Activated T-helper 1 cell treated with anti-CD3 and anti-CD28 coated beads, Interleukin-2, amount 50 U/mL, for 16 hours (primary cell): ENCODE data around the gene HMGB3.
"Not testable (repeated sequence)": the region's sequence is repeated elsewhere in the genome, so short reads cannot be mapped to it uniquely, and the experiment has no call there.

Experiments used
- DNase-seq, 2 donors: peaks; one replicate each; pipeline ENCODE4 v3.0.0-alpha.2; 2020; ENCODE audit warnings: low read depth in 1 of 2, low spot score in 1 of 2

The HMGB3 gene

DNA sequence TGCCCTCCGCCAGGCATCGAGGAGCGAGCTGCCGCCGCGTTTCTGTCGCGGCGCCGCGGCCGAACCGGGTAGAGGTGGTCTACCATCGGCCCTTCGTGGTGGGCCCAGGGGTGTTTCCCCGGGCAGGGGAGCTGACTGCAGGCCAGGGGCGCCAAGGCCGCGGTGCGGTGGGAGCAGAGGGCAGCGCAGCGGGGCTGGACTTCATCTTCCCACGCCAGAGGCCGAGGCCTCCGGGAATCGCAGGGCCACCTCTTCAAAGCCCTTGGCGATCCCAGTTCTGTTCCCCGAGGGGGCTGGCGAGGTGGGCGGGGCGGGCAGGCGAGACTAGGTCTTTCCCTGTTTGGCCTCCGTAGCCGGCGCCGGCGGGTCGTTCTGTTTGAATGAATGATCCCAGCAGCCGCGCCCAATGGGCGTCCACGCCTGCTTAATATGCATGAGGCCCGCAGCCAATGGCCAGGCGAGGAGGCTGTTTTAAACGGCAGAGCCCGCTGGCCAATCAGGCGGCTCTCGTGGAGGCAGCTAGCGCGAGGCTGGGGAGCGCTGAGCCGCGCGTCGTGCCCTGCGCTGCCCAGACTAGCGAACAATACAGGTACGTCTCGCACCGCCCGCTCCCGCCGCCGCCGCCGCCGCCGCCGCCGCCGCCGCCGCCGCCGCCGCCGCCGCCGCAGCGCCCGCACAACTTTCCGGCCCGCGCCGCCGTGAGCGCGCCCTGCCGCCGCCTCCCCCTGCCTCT lies at the start of gene HMGB3:
Gene HMGB3, plus strand, starts transcription at position 548 of the 733 bp plus-strand sequence. CDS start 2,265 bp downstream, outside the sequence.
- peak; percentile 40 to 68 for DNase-seq

DNA sequence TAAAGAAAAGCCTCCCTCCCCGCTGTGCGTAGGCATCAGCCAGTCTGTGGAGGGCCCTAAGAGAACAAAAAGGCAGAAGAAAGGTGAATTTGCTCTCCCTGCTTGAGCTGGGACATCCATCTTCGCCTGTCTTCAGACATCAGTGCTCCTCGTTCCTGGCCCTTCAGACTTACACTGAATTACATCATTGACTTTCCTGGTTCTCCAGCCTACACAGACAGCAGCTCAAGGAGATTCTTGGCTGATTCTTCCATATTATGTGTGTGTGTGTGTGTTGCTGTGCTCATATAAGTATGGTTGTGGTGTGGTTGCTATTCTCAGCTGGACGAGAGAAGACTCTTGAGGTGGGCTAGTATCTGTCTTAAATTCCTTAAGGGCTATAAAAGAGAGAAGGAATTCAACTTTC lies 49.2 kb upstream of the HMGB3 start:
- no peak for DNase-seq

DNA sequence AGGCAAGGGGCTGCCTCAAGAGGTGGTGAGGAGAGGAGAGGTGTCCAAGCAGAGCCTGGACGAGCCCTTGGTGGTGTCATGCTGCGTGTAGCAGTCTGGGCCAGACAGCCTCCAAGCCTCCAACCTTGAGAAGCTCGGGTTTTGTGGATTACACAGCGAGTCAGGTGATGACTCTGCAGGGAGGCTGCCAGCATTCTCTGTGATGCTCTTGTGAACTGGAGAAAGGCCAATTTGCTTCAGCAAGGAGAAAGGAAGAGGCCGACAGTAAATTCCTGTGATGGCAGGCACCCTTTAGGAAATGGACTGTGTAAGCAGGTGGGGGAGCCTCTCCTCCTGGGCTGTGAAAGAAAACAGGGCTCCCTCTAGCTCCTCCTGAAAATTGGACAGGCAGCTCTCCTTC lies 48.7 kb upstream of the HMGB3 start:
- no peak for DNase-seq

DNA sequence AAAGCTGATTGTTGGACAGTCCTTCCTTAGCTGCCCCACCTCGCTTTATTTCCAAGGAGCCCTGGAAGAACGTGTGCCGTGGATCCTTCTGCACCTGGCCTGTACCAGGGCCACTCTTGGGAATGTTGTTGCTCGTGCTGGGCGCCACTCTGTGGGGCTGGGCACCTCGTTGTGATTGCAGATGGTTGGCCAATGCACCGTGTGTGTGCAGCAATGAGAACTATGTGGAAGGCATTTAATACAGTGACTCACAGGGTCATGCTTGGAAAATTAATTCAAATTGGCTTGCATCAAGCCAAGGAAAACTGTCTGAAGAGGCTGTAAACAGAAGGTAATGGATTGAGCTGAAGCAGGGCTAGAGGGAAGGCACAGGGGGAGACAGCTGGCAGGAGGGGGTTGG lies 47.7 kb upstream of the HMGB3 start:
- DNase-seq = no peak

DNA sequence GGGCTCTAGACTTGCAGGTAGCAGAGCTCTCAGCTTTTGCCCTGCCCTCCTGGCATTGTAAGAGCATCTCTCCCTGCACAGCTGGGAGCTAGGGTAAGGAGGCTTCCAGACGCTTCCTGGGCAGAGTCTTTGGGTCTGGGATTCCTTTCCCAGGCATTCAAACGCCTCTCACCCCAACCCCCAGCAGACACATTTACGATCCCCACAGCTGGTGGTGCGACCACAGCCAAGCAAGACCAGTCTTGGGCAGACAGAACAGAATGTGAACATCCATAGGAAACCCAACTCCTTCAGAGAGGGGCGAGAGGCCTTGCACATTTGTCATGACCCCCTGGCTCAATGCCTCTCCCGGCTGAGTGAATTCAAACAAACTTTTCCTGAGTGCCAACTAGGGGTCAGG lies 46.6 kb upstream of the HMGB3 start:
- DNase-seq = no peak

GRCh38 chrX:150940844-150941495 lies 42.2 kb upstream of the HMGB3 start:
- DNase-seq = no peak

DNA sequence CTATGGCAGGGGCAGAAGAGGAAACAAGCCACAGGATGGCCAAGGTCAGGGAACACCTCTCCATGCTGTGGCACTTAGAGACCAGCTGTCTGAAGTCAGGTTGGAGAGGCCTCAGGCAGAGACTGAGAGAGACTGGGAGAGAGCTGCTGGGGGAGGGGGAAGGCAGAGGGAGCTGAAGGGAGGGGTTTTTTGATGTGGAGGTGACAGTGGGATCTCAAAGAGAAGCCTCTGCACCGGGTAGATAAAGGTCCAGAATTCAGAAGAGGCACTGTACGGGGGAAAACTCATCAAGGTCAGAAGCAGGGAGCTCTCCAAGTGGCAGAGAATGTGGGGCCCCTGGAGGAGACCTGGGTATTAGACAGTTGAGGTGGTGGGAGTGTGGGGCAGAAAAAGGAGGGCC lies 41.6 kb upstream of the HMGB3 start:
- no peak for DNase-seq

DNA sequence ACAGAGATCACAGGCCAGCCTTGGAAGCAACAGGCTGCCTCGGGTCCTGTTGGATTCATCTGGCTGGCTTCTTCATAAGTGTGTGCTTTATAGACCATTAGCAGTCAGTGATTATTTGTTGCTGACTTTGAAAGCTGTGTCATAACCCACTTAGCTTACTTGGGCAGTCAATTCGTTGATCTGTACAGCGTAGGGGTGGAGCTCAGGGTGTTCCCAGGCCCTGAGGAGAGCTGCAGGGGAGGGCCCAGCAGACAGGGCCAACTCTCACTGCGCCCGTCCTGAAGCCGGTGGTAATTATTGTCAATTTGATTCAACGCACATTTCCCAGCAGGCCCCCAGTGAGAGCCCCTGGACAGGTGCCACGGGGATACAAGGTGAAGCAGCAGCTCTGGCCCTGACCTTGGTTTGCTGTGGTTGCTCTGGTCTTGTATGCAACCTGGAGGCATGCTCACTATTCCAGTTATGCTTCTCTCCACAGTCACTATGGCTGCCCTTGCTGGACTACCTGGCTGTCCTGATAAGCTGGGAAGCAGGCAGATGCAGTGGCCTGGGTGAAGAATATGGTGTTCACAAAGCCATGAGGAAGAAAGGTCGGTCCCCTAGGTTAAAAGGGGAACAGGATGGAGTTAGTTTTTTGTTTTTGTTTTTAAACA lies 40.1 kb upstream of the HMGB3 start:
- DNase-seq = no peak

DNA sequence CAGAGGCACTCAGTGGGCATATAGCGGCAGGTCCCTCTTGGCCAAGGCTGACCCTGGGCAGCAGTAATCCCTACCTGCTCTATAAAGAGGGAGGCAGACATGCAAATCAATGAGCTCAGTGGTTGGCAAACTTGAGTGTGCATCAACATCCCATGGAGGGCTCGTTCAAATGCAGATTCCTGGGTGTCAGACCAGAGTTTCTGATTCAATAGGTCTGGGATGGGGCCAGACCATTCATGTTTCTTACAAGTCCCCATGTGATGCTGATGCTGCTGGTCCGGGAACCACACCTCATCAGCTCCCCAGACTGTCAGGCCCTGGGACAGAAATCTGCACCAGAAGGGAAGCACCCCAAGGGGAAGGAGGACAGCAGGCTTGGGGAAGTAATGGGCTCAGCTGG lies 38.9 kb upstream of the HMGB3 start:
- DNase-seq = no peak

GRCh38 chrX:150954951-150955350 lies 28.2 kb upstream of the HMGB3 start:
- no peak for DNase-seq

GRCh38 chrX:150955590-150955989 lies 27.5 kb upstream of the HMGB3 start:
- DNase-seq = no peak

GRCh38 chrX:150958177-150958576 lies 25.0 kb upstream of the HMGB3 start:
- no peak for DNase-seq

- no peak for DNase-seq
Measured at GRCh38 chrX:150959557-150959956, 23.6 kb upstream of the HMGB3 start.

GRCh38 chrX:150961631-150962030 lies 21.5 kb upstream of the HMGB3 start:
- no peak for DNase-seq

GRCh38 chrX:150964416-150964815 lies 18.7 kb upstream of the HMGB3 start:
- not testable (repeated sequence) for DNase-seq

- DNase-seq = no peak
Measured at GRCh38 chrX:150966235-150966634, 16.9 kb upstream of the HMGB3 start.

DNA sequence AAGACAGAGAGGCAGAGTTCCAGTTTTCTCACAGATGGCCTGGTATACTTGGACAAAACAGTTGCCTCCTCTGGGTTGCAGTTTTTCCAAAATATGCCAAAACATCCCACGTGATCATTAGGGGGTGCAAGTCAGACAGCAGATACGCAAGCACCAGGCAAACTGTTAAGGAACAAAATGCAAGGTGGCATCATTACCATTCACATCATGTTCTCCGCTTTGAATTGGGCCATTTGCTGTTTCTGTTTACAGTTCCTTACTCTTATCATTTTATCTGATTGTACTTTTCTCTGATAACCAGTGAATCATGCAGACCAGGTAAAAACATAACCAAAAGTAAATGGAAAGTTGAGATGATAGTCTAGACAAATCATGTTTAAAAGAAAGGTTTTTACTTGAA lies 16.4 kb upstream of the HMGB3 start:
- no peak for DNase-seq

- no peak for DNase-seq
Measured at GRCh38 chrX:150967786-150968185, 15.3 kb upstream of the HMGB3 start.

DNA sequence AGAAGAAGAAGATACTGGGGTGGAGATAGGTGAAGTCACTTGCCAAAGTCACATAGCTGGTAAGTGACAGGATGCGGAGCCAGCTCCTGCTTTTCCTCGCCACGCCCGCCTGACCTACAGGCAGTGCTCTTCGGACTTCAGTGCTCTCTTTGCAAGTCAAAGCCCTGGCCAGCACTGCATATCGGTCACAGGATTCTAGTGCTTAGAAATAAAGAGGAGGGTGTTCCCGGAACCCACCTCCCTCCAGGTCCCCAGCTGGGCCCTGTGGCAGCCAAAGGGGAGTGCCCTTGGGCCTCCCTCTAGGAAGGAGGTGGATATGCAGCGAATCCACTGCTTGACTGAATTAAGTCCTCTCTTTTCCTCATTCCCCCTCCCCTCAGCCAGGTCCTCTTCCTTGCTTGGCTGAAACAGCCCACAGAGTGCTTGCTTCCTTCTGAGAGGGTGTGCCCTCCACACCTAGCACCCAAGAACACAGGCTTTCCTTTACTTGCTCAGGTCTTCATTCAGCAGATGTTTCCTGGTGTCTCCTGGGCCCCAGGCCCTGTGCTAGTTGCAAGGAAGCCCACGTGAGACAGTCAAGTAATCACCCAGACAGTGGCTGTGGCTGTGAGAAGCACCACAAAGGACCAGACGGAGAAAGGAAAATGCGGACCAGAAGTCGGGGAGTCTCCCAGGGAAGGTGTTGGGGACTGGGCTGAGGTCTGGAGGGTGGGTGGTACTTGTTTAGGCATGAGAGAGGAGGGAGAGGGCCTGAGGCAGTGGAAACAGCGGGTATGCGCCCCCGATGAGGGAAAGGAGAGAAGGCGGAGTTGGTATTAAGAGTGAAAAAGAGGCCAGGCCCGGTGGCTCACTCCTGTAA lies 14.0 kb upstream of the HMGB3 start:
- no peak for DNase-seq

DNA sequence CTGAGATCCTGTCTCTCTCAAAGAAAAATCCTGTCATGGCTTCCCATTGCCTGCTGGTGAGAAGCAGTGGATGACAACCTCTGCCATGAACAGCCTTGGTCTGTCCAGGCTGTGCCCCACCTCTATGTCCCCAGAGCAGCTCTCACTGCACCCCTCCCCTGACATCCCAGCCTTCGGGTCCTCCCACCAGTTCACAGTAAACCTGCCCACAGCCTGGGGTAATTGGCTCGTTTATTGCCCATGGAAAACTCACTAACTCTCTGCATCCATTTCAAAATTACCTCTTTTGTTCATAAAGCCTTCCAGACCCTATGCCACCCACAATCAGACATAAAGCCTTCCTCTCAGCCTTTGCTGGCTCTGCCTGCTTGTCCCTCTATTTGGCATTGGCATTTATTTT lies 10.7 kb upstream of the HMGB3 start:
- DNase-seq = no peak

DNA sequence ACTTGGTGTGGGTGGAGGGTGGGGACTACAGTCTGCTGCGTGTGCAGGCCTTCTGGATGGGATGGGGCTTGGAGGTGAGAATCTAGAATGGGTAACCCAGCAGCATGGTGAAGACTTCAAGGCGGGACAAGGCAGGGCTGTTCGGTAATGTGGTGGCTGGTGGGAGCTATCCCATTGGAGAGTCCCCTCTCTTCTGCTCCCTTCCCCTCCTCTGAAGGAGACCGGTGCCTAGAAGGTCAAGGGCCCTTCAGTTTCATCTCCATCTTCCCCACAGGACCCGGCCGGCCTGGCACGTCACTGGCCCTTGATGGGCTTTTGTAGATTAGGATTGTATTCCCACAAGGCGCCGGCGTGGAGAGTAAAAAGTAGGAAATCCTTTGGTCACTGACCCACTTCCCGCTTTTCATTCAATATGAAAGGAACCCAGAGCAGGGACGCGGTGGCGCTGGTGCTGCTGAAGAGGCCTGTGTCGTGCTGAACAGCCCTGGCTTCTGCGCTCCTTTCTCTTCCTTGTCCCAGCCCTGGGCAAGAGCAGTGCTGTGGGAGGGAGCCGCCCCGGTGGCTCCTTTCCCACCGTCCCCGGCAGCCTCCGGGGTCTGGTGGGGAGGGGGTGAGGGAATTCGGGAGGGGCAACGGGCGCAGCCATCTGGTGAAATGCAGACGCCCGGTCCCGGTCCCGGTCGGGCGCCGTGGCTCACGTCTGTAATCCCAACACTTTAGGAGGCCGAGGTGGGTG lies 7.3 kb upstream of the HMGB3 start:
- no peak for DNase-seq
